HG03469 (cell line): Measurements from ENCODE around the gene IQCN.

Experiments used
- ATAC-seq: cut with Tn5 transposase; IDR thresholded peaks from one replicate; pipeline ENCODE4 v1.9.1; 2021; ENCODE audit warnings: mild to moderate bottlenecking, moderate library complexity, moderate number of reproducible peaks; ENCODE audit not compliant: unreplicated experiment

Gene IQCN

DNA sequence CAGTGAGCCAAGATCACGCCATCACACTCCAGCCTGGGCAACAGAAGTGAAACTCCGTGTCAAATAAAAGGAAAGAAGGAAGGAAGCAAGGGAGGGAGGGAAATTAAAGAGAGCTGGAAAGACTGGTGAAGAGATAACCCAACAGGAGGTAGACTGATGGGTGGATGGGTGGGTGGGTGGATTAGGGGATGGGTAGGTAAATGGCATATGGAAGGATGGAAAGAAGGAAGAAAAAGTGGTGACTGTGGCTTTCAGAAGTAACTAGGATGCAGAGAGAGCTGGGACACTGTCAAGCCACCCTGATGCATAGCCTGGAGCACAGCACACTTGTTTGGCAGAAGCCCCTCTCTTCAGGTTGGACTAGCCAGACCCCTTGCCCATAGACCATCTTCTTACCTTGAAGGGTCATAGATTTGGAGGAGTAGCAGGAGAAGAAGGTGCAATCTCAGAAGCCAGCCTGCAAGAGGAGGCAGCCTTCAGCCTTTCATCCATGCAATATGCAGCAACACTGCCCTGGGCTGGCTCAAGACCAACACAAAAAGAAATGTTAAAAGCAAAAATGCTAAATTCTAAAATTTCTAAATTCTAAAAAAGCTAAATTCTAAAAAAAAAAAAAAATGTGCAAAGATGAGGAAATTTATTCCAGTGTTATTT is 5.1 kb downstream of the IQCN start:
- ATAC-seq = no peak

DNA sequence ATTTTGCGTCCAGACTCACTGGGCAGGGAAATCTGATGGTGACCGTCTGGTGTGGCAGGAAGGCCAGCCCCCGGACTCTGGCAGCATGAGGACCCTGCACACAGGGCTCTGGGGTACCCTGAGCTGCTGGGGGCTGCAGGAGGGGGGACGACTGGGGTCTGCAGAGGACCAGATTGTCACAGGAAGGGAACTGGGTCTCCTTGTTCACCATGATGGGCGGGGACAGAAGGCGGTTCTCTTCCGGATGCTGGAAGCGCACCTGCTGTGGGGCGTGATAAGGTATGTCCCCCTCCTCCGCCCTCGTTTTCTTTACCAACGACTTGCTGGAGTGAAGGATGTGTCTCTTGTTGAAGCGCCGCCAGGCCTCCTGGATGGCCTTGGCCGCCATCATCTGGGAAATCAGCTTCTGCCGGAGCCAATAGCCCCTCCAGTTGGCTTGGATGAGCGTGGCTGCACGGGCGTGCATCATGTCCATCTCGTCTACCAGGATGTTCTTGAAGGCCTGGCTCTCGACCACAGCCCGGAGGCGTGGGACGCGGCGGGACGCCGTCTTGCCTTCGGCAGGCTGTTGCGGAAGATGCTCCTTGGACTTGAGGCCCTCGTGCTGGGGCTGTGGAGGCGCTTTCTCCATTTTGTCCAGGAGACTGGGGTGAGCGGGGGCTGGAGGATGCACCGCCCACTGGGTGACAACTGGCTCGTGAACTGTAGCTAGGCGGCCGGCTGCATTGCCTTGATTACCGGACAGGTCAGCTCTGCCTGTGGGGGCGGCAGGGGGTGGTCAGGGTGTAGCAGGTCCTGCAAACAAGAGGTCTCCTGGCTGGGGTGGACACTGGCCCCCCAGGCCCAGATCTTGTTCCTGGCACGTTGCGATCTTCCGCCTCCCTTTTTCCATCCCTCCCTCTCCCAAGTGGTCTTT is 7.2 kb downstream of the IQCN start:
- no peak for ATAC-seq

DNA sequence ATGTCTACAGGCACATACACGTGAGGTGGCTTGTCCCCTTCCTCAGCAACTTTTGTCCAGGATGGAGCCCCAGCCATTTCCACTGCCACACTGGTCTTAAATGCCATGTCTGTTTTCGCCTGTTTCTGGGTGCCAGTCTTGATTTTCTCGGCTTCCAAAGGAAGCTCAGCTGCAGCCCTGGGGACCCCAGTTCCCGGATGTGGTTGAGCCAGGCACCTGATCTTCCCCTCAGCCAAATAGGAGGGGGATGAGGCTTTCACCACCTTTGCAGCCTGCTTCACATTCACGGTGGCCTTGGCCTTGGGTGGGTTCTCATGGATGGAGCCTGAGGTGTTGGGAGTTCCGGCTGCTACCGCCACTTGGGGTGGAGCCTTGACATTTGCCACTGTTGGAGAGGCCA is 8.7 kb downstream of the IQCN start:
- no peak for ATAC-seq

DNA sequence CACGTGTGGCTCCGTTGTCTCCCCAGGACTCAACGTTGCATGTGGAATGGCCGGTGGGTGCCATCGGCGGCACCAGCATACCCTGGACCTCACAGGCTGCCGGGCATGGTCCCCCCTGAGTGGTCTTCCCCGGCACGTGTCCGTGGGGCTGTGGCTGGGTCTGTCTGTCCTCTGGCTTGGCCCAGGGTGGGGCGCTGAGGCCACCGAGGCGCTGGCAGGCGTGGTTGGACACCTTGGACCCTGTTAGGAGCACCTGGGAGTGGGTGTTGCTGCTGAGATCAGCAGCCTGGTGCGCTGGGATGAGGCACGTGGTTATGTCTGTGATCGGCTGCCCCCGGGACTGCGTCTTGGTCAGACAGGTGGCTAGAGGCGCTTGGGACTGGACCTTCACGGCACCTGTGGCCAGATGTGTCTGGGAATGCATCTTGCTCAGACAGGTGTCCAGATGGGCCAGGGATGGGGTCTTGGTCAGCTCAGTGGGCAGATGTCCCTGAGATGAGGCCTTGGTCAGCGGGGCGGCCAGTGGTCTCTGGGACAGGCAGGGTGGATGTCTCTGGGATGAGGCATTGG is 9.2 kb downstream of the IQCN start:
- no peak for ATAC-seq

DNA sequence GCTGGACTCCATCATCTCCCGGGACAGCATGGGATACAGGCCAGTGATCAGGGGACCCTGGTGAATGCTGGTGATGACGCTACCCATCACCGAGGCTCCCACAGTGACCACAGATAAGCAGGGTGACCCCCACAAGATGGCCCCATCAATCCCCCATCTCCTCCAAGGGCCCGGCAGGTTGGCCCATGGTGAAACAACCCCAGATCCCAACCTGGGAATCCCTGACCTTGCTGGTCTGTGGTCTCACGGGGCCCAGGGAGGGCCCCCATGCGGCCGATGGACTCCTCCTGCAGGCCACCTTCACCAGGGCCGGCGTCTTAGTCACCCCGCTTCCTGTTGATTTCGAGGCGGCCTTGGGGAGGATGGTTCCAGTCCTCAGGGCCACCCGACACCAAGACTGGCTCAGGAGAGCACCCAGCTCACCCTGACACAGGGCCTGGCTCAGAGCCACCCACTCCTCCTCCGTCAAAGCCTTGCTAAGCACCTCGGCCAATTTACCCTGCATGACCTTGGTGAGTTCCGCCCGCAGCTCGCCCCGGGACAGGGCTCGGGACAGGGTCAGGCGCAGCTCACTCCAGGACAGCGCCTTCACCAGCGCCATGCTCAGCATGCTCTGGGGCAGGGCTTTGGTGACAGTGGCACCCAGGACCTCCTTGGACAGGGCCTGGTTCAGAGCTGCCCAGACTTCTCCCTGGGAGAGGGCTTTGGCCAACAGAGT is 10.0 kb downstream of the IQCN start:
- ATAC-seq = no peak

DNA sequence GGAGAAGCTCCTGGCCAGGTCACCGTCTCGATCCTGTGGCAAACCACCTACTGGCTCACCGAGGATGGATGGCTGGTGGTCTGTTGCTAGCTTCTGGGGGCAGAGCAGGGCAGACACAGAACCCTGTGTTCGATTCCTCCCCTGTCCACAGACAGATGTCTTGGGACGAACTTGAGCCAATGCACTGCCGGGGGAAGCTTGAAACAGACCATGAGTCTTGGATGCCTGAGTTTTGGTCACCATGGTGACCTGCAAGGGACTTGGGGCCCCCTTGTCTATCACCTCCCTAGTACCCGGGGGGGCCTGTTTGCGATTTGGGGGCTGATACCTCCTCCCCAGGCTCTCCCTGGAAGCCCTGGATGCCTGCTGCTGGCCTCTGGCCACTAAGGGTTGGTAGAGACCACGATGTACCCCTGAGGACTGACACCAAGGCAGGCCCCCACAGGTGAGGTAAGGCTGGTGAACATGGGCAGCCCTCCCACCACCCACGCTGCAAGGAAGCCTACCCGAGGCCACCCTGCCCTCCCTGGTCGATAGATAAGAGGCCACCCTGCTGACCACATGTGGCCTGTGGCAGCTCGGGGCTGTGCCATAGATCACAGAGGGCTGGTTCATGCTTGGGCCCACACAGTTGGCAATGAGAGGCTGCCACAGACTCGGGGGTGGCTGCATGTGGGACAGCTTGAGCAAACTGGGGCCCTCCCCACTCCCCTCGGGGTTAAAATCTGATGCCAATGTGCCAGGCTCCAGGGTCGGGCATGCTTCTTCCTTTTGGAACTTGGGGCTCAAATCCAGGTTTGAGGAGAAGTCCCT is 10.7 kb downstream of the IQCN start:
- no peak for ATAC-seq

DNA sequence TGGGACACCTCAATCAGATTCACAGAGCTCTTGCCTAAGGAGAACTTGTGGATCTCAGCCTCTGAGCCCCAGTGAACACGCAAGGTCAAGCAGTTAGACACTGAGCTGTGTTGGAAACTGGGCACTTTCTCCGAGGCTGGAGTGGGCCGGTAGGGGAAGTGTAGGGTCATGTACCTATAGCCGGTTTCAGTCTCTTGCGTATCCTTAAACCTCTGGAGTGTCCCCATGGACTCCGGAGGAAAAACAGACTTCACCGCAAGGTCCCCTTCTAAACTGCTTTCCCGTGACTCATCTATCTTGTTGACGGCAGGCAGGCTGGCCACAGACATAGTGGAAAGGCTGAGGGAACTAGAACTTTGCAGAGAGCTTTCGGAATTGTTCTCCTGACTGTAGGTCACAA is 11.3 kb downstream of the IQCN start:
- ATAC-seq = no peak

DNA sequence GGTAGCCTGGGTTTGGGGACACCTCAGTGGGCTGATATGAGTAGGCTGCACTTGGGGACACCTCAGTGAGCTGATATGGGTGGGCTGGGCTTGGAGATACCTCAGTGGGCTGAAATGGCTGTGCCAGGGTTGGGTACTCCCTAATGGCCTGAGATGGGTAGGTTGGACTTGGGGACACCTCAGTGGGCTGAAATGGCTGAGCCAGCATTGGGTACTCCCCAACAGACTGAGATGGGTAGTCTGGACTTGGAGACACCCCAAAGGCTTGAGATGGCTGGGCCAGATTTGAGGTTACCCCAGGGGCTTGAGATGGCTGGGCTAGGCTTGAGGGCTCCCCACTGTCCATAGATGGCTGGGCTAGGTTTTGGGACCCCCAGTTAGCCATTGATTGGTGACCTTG is 12.1 kb downstream of the IQCN start:
- no peak for ATAC-seq

DNA sequence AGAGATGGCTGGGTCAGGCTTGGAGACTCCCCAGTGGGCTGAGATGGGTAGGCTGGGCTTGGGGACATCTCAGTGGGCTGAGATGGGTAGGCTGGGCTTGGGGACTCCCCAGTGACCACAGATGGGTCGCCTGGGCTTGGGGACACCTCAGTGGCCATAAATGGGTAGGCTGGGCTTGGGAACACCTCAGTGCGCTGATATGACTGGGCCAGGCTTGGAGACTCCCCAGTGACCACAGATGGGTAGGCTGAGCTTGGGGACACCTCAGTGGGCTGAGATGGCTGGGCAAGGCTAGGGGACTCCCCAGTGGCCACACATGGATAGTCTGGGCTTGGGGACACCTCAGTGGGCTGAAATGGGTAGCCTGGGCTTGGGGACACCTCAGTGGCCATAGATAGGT is 12.8 kb downstream of the IQCN start:
- no peak for ATAC-seq

DNA sequence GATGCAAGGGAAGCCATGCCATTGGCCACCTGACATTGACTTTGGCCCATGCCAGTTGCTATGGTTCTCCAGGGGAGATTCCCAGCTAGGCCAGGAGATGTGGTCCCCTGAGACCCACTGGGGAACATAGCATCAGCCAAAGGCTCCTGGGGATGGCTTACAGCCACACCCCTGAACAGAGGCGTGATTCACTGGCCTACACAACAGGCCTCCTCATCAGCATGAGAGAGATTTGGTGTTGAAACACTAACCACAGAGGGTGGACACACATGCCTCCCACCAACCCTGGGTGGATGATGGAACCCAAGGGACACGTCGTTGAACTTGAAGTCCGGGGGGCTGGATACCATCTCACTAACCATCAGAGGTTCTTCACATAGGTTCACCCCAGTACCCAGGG is 14.4 kb downstream of the IQCN start:
- ATAC-seq = no peak

DNA sequence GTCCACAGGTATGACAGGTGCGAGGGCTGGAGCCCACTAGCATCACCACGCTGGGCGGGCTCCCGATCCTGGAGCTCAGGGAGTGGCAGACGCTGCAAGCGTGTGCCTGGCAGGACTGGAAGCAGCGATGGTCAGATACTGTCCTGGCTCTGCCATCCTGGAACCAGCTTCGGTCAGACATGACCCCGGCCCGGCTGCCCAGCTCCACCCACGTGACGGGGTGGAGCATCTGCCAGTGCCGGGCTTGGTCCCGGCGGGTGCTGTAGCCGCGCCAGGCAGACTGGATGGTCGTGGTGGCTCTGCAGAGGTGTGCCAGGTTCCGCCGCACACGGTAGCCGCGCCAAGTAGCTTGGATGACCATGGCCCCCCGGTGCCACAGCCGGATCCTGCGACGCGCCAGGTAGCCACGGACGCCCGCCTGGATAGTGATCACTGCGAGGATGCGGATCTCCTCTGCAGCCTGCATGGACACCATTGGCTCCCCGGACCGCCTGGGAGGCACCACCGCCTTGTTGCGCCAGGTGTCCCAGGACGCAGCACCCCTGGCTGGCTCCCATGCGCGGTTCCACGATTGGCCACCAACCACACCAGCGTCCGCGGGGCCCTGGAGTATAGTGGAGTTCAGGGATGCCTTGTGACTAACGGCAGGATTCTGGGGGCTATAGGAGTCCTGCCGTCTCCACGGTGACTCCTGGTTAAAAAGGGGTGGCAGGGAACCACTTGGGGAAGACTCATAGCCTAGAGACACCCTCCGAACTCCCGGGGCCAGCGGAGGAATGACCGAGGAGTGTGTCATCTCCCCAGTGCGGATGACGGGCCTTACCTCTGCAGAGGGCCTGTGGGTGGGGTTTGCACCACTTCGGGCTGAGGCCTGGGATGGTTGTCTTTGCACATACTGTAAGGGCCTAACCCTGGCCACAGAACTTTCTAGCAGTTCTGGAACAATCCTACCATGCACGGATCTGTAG is 16.5 kb downstream of the IQCN start:
- ATAC-seq = no peak

DNA sequence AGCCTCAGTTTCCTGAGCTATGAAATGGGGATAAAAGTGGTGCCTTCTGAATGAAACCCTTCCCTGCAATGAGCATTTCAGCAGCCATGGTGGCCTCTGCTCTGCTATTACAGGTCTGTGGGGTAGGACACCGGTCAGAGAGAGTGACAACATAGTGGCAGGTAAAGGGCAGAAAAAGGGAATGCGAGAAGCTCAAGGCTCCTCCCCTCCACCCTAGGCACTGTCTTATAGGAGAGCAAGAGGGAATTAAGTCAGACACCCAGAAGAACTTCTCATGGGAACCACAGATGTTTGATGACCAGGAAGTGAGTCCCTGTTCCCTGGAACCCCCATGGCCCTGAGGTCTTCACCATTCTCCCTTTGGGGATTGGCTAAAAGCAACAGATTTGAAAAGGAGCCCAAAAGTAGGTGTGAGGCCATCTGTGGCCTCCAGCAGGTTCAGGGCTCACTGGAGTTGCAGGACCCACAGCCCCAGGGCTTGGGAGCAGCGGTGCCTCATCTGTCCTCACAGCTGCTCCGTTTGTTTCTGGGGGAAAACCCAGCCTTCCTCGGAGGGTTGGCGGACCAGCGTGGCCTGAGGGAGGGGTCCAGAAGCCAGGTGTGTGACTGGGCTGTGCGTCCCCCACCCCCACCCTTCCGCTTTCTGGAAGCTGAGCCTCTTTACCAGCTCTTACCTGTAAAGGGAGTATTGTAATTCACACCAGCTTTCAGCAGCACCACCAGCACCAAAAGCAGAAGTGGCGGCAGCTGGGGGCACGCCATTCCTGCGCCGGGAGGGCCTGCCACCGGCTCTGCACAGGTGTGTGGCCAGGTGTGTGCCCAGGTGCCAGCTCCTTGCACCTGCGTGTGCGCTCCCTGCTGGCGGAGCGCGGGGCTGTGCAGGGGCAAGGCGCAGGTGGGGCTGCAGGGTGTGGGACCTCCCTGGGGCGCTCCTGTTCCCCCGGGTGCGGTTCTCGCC is 19.4 kb downstream of the IQCN start:
- no peak for ATAC-seq

DNA sequence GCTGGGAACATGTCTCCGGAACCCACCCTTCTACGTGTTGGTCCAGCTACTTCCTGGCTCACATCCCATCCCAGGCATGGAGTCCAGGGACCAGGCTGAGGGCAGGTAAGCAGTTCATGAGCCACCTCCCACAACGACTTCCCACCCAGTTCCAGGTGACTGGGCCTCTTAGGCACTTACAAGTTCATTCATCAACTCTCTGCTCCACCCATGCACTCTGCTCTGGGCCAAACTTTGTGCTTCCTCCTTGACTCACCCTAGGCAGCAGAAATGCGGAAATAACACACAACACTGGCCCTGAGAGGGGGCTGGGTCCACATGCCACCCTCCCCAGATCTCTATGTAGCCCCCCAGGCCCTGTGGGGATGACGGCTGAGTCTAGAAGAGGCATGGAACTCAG is 20.5 kb downstream of the IQCN start:
- ATAC-seq = no peak

DNA sequence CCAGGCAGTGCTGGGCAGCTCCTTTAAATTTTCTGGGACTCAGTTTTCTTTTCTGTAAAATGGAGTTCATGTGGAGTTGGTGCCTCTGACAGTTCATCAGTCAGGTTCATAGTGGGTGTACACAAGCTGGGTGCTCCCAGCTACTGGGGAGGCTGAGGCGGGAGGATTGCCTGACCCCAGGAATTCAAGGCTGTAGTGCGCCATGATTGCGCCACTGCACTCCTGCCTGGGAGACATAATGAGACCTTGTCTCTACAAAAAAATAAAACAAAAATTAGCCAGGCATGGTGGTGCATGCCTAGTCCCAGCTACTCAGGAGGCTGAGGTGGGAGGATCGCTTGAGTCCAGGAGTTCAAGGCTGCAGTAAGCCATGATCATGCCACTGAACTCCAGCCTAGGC is 21.1 kb downstream of the IQCN start:
- no peak for ATAC-seq

DNA sequence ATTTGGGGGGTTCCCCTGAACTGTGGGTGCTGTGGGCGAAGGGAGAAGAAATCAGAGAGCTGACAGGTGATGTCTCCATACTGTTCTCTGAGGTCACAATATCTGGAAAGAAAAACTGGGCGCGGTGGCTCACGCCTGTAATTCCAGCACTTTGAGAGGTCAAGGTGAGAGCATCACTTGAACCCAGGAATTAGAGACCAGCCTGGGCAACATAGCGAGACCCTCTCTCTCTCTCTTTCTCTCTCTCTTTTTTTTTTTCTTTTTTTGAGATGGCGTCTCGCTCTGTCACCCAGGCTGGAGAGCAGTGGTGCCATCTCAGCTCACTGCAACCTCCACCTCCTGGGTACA is 21.9 kb downstream of the IQCN start:
- no peak for ATAC-seq

DNA sequence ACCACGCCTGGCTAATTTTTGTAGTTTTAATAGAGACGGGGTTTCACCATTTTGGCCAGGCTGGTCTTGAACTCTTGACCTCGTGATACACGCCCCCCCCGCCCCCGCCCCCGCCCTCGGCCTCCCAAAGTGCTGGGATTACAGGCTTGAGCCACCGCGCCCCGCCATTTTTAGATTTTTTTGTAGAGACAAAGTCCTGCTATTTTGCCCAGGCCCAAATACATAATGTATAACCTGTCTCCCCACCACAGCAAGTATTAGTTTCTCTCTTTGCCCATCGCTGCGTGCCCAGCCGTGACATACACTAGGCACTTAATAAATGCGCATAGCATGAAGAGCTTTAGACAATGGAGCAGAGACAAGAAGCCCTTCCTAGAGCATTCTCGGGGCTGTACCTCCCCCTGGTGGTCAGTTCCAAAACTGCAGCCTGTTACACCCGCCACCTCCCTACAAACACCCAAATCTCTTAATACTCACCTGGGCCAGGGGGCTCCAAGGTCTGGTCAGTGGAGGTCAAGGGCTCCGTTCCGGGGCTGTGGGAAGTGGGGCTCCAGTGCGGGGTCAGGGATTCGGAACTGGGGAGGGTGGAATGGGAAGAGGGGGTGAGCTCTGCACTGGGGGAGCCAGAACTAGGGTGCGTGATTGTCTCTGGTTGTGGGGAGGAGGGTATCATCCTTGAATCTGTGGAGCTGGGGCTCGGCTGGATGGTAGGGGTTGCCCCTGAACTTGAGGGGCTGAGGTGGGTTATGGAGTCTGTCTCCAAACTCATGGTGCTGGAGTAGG is 22.5 kb downstream of the IQCN start:
- no peak for ATAC-seq

DNA sequence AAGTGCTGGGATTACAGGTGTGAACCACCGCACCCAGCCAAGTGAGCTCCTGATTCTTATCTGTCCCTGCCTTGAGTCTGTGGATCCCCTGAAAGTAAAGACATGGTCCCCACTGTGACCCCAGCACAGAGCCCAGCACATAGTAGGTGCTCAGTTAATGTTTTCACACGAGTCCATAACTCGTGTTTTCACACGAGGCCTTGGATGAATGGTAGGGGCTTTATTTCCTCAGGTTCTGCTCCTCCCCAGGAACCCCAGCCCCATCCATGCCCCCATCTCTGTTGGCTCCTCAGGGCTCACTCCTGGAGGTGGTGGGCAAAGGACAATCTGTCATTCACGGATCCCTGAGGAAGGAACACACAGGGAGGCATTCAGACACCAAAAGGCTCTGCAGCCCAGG is 24.4 kb downstream of the IQCN start:
- ATAC-seq = no peak

DNA sequence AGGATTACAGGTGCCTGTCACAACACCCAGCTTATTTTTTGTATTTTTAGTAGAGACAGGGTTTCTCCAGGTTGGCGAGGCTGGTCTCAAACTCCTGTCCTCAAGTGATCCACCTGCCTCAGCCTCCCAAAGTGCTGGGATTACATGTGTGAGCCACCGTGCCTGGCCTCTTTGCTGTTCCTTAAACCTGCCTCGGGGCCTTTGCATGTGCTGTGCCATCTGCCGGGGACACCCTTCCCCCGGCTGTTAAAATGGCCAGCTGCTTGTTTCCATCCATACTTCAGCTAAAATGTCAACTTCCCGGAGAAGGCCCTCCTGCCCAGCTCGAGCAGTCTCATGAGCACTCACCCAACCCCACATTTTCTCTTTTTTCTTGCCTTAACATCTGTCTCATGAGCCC is 29.0 kb downstream of the IQCN start:
- ATAC-seq = no peak
